ENCODE data around the gene DPP10.
"Not testable (repeated sequence)": the region's sequence is repeated elsewhere in the genome, so short reads cannot be mapped to it uniquely, and the experiment has no call there.

The DPP10 gene

DNA sequence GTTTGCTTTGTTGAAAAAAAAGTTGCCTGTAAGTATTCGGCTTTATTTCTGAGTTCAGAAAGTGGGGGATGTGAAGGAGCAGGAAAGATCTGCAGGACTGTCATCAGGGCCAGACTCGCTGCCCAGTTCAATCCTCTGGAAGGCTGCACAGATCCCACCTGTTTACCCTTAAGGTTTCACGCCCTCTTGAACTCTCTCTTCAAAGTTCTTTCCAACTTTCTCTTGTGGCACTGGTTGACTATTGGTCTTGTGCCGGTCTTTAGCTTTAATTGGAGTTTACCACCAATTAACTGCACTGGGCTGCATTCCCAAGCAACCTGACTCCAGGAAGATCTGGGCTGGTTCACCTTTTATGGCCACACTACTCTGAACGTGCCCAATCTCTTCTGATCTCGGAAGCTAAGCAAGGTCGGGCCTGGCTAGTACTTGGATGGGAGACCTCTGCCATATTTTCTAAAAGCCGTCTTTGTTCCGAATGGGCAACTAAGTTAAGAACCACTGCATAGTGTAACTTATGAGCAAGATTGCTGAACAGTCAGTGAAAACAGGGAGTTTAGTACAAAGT, 495.0 kb downstream of the DPP10 start:
- DNase-seq (ENCODE audit: extremely low read depth in 1 of 2, low read depth in 1 of 2): no peak

DNA sequence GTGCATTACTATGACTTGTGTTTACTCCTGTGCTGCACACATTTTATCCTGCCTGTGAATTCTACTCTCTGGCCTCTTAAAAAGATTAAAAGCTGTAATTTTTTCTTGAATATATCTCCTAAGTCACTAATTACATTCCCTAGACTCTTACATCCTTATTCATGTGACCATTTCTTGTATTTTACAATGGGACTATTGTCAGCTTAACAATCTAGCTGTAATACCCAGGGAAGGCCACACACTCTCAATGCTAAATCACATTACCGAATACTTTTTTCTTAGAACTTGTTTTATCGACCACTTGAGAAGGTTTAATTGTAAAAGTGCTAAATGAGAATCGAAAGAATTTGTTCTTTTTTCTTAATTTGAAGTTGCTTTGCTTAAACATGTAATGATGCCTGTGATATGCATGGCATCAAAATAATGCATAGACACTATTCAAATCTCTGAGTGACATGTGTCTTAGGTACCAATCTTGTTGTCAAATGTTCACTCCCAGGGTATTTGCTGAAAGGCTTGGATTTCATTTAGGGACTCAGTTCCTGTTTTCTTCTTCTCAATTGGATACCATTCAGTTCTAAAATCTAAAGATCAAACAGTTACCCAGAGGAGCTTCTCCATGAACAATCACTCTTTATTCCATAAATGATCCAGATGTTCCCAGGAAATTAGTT, 498.5 kb downstream of the DPP10 start:
- DNase-seq (ENCODE audit: extremely low read depth in 1 of 2, low read depth in 1 of 2): no peak

DNA sequence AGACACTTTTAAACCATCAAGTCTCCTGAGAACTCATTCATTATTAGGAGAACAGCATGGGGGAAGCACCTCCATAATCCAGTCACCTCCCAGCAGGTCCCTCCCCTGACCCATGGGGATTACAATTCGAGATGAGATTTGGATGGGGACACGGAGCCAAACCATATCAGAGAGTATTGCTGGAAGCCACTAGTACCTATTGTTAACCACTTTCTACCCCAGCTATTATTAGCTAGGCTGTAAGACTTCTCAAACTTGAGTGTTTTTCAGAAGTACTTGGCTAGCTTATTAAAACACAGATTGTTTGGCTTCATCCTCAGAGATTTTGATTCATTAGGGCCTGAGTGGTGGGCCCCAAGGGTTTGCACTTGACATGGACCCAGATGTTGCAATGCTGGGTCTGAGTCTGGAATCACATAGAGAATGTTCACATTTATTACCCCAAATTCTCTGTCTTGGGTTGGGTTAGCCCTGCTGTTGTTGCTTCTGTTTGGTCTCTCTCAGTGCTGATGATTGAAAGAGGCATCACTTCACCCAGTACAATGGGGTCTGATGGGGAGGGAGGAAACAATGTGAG, 506.9 kb downstream of the DPP10 start:
- no peak for DNase-seq (ENCODE audit: extremely low read depth in 1 of 2, low read depth in 1 of 2)

DNA sequence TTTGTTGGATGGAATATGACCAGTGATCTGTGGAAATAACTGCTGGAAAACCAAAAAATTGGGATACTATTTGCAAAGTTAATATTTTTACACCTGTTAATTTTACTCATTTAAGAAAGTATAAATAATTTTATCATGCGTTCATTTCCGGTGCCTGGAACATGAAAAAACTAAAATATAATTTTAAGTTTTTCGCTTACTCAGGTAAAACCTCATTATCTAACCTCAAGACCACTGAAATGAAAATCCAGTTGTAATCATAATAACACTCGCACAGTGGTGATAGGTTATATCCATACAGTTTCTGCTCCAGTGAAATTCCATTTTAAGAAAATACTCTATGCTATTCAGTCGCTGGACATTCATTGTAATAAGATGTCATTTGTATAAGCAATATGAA, 517.9 kb downstream of the DPP10 start:
- no peak for DNase-seq (ENCODE audit: extremely low read depth in 1 of 2, low read depth in 1 of 2)

DNA sequence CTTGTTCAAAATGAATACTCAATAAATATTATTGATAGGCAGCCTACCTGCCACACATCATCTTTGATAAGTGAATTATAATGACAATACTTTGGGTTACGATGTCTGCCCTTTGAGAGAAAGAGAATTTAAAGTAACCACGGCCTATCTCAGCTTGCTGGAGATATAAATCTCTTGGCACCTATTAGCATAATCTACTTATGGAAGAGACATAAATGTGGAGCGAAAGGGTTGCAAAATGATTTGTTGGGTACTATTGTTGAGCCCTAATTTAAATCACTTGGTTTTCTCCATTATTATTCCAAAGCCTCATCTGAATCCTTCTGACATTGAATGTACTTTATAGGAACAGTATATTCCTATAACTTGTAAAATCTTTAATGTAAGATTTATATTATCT, 520.1 kb downstream of the DPP10 start:
- DNase-seq (ENCODE audit: extremely low read depth in 1 of 2, low read depth in 1 of 2): no peak

DNA sequence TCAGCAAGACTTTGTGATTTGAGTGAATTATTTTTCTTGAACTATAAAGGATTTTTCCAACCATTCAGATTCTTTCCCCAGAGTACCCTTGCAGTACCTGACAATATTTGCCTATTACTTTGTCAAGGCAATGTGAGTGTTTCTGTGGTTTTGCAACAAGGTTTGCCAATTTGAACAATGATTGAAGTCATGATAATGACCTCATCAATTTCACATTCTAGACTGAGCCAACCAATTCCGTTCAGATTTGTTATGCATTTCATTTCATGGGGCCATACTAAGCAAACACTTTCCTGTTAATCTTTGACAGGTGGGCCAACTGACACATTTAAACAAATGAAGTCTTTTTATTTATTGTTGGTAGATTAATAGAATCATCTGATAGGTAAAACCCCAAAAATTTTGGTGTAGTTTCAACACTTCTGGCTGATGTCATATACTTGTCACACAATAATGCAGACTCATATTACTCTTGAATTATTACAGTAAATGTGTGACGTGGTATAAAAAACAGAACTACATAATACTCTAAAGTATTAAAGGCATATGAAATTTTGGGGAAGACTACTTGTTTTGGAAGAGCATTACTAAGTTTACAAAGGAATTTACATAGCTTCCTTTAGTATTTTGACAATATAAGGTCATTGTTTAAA, 526.4 kb downstream of the DPP10 start:
- DNase-seq (ENCODE audit: extremely low read depth in 1 of 2, low read depth in 1 of 2): no peak

DNA sequence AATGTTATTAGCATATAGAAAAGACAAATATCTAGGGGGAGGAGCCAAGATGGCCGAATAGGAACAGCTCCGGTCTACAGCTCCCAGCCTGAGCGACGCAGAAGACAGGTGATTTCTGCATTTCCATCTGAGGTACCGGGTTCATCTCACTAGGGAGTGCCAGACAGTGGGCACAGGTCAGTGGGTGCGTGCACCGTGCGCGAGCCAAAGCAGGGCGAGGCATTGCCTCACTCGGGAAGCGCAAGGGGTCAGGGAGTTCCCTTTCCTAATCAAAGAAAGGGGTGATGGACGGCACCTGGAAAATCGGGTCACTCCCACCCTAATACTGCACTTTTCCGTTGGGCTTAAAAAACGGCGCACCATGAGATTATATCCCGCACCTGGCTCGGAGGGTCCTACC, 561.9 kb downstream of the DPP10 start:
- DNase-seq (ENCODE audit: extremely low read depth in 1 of 2, low read depth in 1 of 2): not testable (repeated sequence)

DNA sequence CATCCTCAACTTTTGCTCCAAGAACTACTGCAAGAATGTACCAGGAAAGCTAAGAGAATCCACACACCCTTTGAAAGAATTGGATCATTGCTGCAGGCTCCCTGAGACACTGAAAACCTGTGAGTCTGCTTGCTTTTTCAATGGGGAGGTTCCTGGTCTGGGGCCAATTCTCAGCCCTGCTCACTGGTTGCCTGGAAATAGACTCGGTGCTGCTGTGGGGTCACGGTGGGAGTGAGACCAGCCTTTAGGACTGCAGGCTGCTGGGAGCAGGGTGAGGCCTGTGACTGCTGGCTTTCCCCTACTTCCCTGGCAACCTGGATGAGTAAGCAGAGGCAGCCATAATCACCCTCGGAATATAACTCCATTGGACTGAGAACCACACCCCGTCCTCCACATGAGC, 569.3 kb downstream of the DPP10 start:
- DNase-seq (ENCODE audit: extremely low read depth in 1 of 2, low read depth in 1 of 2): no peak

DNA sequence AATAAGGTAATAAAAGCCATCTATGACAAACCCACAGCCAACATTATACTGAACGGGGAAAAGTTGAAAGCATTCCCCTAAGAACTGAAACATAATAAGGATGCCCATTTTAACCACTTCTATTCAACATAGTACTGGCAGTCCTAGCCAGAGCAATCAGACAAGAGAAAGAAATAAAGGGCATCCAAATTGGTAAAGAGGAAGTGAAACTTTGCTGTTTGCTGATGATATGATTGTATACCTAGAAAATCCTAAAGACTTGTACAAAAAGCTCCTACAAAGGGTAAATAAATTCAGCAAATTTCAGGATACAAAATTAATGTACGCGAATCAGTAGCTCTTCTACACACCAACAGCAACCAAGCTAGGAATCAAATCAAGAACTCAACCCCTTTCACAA, 579.6 kb downstream of the DPP10 start:
- DNase-seq (ENCODE audit: extremely low read depth in 1 of 2, low read depth in 1 of 2): not testable (repeated sequence)

DNA sequence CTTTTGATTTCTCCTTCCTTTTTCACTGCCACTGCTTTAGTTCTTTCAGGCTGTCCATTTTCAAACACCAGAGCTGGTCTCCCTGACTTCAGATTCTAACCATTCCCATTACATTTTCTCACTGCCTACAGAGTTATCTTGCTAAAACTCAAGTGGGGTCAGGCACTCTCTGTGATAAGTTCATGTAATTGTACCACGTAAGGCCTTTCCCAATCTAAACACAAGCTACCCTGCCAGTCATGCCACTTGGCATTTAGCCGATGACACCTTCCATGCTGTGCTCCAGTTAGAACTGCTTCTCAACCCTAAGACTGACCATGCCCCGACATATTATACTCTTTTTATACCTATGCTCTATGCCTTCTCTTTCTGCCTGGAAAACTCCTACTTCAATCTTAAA, 592.4 kb downstream of the DPP10 start:
- no peak for DNase-seq (ENCODE audit: extremely low read depth in 1 of 2, low read depth in 1 of 2)

DNA sequence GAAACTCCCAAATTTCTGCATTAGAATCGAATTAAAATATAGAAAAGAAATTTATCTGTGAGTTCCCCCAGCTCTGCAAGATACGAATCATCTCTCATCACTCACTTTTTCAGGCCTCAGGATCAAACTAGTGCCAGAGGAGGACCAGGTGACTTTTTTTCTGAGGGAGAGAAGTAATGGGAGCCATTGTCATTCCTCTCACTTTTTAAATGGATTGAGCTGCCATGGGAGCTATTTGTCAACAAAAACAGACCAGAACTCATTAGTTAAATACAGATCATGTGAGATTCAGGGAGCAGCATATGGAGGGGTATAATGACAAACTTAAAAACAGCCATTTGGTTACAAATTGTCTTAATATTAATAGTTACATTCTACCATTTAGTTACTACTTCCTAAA, 594.4 kb downstream of the DPP10 start:
- no peak for DNase-seq (ENCODE audit: extremely low read depth in 1 of 2, low read depth in 1 of 2)

DNA sequence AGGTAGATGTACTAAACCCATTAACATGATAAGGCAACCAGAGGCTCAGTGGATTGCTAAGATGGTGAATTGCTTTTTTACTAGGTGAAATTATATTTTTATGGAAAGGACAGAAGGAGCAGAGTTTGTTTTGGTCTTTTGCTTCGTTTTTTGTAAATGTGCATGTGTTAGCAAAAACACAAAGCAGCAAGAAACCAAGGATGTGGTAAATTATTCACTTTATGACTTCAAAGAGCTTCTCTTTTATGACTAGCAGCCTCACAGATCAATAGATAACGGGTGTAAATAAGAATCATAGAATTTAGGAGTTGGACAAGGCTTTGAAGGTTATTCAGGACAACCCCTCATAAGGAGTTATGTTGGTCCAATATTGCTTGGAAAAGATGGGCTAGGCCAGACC, 615.0 kb downstream of the DPP10 start:
- no peak for DNase-seq (ENCODE audit: extremely low read depth in 1 of 2, low read depth in 1 of 2)

DNA sequence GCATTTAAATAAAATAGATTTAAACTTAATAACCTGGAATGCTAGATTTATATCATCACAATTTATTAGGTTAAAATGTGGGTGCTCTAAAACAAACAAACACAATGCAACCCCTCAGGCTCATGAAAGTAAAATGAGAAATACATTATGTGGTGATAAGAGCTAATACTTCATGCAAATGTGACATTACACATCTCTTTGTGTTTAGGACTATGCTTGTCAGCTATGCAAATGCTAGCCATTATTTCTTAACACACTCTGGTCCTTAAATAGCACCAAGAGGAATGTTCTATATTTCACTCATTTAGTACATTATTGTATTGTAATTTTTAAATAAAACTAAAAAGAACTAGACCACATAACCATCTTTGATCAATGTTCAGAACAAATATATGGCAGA, 627.6 kb downstream of the DPP10 start:
- no peak for DNase-seq (ENCODE audit: extremely low read depth in 1 of 2, low read depth in 1 of 2)

DNA sequence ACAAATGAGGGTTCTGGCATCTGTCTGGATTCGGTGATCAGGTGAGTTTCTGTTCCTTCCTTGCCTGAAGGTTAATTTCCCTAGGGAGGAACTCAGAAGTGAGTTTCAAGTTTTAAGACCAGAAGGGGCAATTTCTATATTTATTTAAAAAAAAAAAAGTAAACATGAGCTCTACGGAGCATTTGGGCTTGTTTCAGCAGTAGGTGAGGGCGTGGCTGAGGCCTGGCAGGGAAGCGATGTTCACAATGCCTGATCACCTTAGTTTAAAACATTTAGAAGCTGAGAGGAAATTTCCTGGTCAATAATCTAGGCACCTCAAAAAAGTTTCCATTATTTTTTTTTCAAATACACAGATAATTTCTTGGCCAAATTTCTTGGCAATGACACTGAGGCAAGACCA, 629.1 kb downstream of the DPP10 start:
- DNase-seq (ENCODE audit: extremely low read depth in 1 of 2, low read depth in 1 of 2): no peak

DNA sequence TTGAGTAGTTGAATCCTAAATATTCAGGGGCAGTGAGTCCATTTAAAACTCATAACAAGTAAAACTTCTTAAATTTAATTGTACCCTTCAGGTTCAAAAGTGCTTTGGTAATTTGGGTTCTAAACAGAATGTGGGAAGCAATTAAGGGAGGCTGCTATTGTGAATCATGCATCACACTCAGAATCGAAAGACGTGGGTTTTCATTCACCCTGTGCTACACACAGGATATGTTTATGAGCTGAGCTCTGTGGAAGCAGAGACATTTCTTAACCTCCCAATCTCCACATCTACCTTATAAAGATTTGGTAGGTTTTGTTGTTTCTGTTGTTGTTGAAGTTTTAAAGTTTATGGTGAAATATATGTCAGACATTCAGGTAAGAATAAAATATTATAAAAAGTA, 633.4 kb downstream of the DPP10 start:
- DNase-seq (ENCODE audit: extremely low read depth in 1 of 2, low read depth in 1 of 2): no peak

DNA sequence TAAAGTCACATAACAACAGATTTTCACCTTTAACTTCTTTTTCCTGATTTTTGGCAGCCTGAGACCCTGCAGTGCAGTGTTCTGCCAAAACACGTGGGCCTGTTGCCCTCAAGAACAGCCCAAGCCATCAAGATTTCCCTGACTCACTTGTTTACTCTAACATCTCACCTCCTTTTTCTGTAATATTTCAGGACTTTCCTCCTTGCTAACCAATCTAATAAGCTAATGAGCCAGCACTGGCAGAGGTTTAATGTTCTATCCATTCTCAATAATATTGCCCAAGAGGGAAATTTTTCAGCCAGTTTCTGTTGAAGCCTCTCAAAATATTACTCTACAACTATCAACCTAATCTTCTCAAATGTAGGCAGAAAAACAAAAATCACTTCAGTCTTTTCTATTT, 635.2 kb downstream of the DPP10 start:
- DNase-seq (ENCODE audit: extremely low read depth in 1 of 2, low read depth in 1 of 2): no peak

DNA sequence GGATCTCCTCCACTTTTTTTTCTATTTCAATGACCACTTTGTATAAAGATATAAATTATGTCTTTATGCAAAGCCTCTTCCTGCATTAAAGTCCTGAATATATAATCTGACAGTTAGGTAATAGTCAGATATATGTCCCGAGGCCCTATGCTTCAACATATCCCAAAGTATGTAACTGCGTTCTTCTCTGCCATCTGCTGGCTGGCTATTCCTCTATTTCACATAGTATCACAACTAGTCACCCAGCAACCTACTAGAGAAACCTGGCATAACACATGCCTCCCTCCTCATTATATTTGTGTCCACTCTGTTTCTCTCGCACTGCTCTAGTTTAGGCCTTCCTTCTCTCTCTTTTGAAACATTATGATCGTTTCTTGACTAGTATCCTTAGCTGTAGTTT, 640.8 kb downstream of the DPP10 start:
- DNase-seq (ENCODE audit: extremely low read depth in 1 of 2, low read depth in 1 of 2): no peak

DNA sequence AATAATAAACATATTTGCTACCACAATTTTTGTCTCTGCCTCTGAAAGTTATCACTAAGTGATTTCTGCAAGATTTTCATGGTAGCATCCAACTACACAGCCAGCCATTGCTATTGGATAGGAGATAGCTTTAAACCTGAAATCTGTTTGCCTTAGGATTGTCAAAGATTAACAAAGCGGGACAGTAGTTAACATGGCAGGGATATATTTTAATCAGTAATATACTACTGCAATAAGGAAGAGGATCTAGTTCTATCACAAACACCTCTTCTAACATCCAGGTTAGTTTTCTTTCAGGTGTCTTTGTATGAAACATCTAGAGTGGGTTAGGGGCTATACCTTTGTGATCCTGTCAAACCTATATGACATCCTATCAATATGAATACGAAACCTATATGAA, 641.3 kb downstream of the DPP10 start:
- no peak for DNase-seq (ENCODE audit: extremely low read depth in 1 of 2, low read depth in 1 of 2)

DNA sequence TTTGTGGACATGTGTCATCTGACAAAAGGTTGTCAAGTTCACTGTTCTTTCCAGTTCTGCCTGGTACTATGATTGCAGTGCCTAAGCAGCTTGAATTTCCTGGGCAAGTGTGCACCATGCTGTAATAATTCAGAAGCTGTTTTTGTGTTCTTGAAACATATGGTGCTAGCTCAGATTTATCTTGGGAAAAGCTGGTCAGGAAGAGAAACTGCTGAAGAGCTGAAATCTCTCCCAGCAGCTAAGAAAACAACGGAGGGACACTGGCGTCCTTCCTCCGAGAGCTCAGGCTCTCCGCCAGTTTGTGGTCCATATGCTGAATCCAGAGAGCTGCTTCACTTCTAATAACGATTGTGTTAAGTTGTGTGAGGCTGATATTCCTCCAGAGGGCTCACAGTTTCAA, 642.0 kb downstream of the DPP10 start:
- no peak for DNase-seq (ENCODE audit: extremely low read depth in 1 of 2, low read depth in 1 of 2)

DNA sequence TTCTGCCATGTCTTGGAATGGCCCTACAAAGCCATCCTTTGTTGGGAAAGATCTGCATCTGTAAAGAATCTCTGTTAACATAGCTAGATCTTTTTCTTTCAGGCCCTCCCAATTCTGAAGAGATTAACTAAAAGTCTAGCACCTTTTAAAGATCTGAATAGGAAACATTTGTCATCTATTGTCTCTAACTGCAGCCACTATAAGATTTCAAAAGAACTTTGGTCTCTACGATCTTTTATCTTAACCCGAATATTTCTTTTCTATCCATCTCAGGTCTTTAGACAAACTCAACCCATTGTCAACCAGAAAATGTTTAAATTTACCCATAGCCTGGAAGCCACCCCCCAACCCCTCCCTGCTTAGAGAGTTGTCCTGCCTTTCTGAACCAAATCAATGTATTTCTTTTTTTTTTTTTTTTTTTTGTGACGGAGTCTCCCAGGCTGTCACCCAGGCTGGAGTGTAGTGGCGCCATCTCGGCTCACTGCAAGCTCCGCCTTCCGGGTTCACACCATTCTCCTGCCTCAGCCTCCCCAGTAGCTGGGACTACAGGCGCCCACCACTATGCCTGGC, 643.7 kb downstream of the DPP10 start:
- not testable (repeated sequence) for DNase-seq (ENCODE audit: extremely low read depth in 1 of 2, low read depth in 1 of 2)

DNA sequence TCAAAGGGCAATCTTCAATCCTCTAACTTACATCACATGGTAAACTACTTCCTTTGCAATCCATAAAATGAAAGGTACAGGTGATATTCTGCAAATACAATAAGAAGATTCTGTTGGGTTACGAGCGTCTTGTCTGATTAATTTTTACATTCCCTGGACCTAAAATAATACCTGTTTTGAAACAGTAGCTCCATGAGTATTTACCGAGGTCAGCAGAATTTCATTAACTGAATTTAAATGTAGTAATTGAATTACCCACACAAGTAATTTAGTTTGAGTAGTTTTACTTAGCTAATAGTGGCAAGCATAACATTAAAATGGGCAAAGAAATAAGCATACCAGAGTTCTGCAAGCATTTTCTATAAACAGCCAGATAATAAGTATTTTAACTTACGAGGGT, 652.0 kb downstream of the DPP10 start:
- DNase-seq (ENCODE audit: extremely low read depth in 1 of 2, low read depth in 1 of 2): no peak

DNA sequence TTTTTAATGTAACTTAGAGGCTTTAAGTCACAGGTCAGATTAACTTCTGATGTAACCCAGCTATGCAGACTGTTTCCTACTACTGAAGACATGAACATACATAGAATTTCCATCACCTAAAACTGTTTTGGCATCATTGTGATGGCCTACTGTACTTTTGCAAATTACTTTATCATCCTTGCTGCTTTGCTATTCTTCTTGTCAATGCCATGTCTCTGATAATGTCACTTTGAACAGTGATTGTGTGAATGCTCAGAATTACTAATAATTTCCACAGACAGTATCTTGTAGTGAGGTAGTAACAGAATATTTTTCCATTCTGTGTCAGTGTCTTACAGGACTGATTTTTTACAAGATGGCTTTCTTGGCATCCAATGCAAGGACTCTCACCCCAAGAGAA, 663.5 kb downstream of the DPP10 start:
- DNase-seq (ENCODE audit: extremely low read depth in 1 of 2, low read depth in 1 of 2): no peak
